T-helper 9 cell (primary cell): ENCODE data around the gene PRR23E.

ENCODE experiments used
- DNase-seq: peaks from one replicate; pipeline ENCODE4 v3.0.0-alpha.2; 2020

PRR23E gene

GRCh38 chr3:127165036-127165435, 27.9 kb upstream of the PRR23E start:
- DNase-seq, result no peak

- DNase-seq, result no peak
Measured at GRCh38 chr3:127165694-127166485, 27.0 kb upstream of the PRR23E start.

GRCh38 chr3:127166501-127167065, 26.3 kb upstream of the PRR23E start:
- no peak for DNase-seq

DNA sequence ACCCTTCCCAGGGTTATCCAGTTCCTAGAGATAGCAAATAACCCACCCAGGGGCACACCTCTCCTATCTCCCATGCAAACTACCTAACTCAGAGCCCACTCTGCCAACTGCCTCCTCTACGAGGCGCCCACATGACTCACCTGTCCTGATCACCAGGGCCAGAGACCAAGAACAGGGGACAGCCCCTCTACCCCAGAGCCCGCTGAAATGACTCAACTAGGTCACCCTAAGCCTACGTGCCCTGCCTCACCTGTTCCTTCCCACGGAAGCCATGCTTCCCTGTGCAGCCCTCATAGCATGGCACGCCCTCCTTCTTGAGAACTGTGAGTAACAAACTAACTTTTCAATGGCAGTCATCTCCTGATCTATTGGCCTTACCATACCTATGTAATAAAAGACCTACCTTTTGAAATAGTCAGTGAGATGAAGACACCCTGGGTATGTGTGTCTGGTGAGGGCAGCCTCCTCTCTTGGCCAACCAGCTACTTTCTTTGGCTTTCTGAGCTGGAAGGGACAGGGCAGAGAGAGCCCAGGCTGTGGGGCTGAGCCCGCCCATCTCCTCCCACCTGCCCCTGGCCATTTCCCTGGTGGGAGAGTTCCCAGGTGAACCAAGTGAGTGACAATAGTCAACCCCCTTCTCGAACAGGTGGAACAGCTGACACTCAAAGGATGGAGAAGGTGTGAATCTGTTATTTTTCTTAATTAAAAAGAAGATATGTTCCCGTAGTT, 25.5 kb upstream of the PRR23E start:
- DNase-seq, result no peak

- DNase-seq, result no peak
Measured at GRCh38 chr3:127168271-127168670, 24.7 kb upstream of the PRR23E start.

GRCh38 chr3:127170814-127171213, 22.1 kb upstream of the PRR23E start:
- DNase-seq, result no peak

- no peak for DNase-seq
Measured at GRCh38 chr3:127171320-127171719, 21.6 kb upstream of the PRR23E start.

- no peak for DNase-seq
Measured at GRCh38 chr3:127171721-127172120, 21.2 kb upstream of the PRR23E start.

- no peak for DNase-seq
Measured at GRCh38 chr3:127172211-127172610, 20.7 kb upstream of the PRR23E start.

- no peak for DNase-seq
Measured at GRCh38 chr3:127172781-127173515, 20.0 kb upstream of the PRR23E start.

GRCh38 chr3:127173516-127174166, 19.3 kb upstream of the PRR23E start:
- DNase-seq, result no peak

- no peak for DNase-seq
Measured at GRCh38 chr3:127174284-127174683, 18.6 kb upstream of the PRR23E start.

GRCh38 chr3:127174715-127175140, 18.2 kb upstream of the PRR23E start:
- no peak for DNase-seq

DNA sequence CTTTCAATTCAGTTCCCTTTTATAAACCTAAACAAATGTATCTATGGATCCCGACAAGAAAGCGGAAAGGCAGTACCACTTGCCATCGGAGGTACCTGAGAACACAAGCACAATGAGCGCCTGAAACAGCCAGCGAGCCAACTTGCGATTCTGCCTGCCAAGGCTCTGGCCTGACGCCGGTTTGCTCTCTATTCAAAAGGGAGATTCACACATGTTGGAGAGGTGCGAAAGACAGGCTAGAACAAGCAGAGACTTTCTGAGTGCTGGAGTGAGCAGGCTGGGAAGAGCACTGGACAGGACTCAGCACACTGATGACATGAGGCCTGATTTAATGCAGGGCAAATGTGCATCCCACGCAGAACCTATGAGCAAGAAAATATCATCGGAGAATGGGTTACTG, 17.7 kb upstream of the PRR23E start:
- DNase-seq, result no peak

DNA sequence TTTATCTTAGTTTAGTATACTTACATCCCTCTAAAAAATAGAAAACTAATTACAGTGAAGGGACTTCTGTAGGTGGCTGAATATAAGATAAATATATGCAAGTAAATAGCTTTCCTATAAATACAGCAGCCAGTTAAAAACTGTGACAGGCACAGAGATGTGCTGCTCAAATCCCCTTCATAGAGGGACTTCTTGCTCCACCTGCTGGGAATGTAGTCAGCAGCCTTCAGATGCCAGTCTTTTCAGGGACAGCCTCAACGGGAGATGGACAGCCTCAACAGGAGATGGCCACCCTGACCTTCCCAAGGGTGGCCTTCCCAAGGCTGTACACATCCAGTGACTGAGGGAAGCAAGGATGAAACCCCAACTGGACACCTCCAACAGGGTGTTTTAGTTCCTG, 15.7 kb upstream of the PRR23E start:
- no peak for DNase-seq

- DNase-seq, result no peak
Measured at GRCh38 chr3:127180859-127181258, 12.1 kb upstream of the PRR23E start.

DNA sequence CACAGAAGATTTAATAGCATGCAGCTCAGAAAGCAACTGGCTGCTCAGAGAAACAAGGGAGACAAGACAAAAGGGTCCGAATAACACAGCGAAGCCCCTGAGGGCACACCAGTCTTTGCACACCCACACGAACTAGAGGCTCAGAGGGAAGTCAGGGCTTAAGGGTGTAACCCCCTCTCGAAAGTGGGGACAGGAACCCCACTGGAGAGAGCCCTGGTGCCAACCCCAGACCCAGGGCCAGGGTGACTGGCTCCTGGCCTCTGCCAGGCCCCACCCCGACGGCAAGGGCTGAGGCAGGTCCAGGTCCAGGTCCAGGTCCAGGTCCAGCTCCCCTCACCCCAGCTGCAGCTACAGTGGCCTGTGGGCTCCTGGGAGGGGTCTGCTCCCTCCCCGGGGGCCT, 10.5 kb upstream of the PRR23E start:
- no peak for DNase-seq

DNA sequence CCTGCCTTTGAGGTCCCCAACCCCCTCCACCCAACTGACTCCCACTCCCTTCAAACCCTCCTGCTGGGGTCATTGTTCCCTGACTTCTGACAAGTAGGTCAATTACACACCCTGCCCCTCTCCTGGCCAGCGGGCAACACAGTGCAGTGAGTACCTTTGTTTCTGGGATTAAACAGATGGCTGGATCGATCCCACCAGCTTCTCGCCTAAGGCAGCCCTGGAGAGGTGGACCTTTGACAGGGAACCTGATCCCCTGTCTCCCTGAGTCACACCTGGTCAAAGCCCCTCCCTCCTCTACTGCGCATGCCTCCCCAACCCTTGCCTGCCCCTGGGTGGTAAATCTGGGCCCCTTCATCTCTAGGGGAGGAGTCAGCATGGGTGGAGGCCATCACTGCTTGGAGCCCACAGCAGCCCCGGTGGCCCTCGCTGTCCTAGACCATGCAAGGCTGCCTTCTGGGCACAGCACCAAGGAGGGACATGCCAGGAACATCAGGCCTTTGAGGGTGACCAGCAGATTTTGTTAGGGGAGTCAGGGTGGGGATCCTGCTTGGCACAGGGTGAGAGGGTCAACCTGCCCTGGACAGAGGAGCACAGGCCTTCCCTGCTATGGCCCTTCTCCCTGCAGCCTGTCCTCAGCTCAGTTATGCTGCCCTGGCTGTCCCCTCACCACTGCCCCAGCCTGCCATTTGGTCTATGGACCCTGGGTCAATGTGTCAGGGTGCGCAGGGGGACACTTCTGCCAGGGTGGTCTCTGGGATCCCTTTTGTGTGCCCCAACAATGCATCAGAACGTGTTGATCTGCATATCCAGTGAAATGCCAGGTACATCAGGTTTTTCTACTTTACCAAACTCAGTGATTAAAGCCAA, 9.8 kb upstream of the PRR23E start:
- no peak for DNase-seq

DNA sequence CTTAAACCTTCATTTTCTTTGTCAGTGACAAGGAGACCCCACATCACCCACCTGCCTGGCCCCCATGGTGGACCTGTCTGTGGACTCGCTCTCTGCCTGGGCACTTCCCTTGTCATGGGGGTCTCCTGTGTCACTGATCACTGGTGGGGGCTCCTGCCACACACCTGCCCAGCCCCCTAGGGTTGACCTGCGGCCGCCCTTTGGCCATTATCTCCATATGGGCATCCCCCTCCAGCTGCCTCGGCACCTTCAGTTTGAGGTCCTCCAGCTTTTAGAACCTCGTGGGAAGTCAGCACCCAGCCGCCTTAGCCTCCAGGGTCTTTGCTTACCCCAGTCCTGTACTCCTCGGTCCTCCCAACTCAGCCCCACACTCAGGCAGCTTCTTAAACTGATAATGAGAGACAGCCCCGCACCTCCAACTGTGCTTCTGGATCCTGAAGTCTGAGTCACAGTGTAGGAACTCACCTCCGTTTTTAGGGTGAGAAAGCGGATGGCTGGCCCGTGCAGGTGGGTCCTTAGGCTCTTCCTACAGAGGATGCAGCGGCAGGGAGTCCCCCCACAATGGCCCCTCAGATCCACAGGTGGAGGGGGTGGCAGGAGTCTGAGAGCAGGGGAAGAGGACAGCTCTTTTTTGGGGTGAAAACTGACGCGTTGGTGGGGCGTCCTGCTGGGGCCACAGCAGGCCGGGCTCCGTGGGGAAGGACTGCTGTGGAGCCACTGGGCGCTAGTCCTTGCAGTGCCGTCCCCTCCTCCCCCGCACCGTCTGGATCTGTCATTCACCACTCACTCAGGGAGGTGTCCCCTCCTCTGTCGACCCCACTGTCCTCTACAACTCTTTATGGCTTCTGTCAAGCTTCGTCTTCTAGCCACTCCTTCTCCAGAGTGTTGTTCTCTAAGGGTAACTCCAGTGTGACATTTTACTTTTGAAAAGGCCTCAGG, 8.7 kb upstream of the PRR23E start:
- DNase-seq, result no peak

DNA sequence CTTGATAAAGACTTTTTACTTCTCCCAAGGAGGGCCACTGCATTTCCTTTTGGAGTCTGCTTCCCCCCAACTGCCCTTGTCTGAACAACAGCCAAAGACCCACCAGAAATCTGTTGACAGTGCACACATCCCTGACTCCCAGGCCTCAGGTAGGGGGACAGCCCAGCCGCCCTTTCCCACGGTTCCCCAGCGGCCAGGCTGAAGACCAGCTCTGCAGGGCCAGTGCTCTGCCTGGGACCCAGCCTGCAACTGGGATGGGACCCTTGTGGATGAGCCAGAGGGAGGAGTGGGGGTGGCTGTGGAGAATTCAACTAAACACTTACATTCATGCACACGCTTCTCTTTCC, 8.1 kb upstream of the PRR23E start:
- no peak for DNase-seq

DNA sequence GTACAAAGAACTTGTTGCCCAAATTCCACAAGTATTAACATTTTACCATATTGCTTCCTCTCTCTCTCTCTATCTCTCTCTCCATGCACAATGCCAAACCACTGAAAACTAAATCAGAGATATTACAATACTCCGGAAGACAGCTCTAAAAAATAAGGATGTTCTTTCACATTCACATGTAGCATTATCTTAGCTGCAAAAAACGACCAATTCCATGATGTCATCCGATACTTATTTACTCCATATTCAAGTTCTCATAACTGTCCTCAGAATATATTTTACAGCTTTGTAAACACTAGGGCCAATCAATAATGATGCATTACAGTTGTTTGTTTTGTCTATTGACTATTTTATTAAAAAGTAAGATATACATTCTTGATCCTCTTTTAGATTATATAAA, 7.7 kb upstream of the PRR23E start:
- DNase-seq, result no peak
